GM12872 (cell line): ENCODE measurements around the gene HECTD2.

Experiments
- TF ChIP-seq, protein P1 (sequence below): IDR thresholded peaks from 3 replicates; pipeline ENCODE4 v1.5.1; 2011; ENCODE audit warnings: low read depth, mild to moderate bottlenecking, low read length, moderate library complexity; ENCODE audit not compliant: insufficient read depth

The HECTD2 gene

DNA sequence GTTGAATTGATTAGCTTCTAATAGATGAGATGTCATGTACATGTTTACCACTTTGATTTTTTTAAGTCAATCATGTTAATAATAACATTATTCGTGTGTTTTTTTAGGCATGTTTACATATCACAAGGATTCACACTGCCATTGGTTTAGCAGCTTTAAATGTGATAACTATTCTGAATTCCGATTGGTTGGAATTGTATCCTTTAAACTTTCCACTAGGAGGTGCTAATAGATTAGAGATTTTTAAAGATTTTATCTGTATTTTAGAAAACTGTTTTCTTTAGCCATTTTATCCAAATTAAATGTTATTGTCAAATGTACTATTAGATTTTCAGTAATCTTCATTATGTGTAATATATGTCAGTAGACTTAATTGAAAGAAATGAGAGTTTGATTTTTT, 83.2 kb downstream of the HECTD2 start:
- TF ChIP-seq, protein P1, sequence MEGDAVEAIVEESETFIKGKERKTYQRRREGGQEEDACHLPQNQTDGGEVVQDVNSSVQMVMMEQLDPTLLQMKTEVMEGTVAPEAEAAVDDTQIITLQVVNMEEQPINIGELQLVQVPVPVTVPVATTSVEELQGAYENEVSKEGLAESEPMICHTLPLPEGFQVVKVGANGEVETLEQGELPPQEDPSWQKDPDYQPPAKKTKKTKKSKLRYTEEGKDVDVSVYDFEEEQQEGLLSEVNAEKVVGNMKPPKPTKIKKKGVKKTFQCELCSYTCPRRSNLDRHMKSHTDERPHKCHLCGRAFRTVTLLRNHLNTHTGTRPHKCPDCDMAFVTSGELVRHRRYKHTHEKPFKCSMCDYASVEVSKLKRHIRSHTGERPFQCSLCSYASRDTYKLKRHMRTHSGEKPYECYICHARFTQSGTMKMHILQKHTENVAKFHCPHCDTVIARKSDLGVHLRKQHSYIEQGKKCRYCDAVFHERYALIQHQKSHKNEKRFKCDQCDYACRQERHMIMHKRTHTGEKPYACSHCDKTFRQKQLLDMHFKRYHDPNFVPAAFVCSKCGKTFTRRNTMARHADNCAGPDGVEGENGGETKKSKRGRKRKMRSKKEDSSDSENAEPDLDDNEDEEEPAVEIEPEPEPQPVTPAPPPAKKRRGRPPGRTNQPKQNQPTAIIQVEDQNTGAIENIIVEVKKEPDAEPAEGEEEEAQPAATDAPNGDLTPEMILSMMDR = no peak

DNA sequence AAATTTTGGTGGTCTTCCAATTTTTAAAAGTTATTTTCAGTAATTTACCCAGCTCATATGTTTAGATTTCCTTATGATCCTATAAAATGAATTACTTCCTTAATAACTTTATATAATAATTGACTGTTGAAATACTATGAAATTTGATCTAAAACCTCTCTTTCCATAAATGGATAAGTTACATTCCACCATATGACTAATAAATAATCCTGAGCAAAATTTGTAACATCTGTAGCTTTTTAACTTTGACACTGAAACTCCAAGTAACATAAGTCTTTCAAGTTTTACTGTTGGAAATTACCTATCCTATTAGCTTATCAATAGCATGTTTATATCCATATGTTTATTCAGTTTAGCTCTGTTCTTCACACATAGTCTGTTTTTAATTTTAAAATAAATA, 85.3 kb downstream of the HECTD2 start:
- TF ChIP-seq, protein P1 = no peak

DNA sequence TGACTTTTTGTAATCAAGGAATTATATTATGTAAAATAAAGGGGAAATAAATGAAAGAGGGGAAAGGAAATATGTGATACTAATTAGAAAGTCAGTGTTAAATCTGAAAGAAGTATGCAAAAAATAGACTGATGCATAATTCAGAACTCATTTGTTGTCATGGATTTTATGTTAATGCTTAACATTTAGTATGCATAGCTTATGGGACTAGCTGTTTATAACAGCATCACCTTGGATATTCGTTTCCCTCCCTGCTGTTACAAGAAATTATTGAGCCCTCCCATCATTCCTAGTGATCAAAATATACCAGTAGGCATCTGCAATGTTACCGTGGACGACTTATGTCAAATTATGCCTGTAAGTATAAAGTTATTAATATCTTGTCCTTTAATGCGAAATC, 85.9 kb downstream of the HECTD2 start:
- TF ChIP-seq, protein P1 = no peak

GRCh38 chr10:91511549-91512330, 101.6 kb downstream of the HECTD2 start:
- TF ChIP-seq, protein P1 = no peak

DNA sequence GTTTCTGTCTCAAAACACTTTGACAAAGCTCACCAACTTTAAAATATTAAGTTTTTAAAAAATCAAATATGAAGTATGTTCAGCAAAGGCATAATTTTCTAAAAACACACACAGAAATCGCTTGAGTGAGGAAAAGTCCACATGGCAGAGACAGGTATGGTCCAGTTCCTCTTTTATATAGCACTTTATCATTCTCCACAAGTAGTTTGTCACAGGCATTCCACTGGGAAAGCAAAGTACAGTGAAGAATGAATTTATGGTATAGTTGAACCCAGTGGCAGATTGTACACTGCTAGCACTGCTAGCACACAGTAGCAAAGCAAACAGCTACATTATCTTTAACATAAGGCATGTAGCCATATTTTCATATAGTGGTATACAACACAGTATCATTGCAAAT, 102.3 kb downstream of the HECTD2 start:
- TF ChIP-seq, protein P1 = no peak

DNA sequence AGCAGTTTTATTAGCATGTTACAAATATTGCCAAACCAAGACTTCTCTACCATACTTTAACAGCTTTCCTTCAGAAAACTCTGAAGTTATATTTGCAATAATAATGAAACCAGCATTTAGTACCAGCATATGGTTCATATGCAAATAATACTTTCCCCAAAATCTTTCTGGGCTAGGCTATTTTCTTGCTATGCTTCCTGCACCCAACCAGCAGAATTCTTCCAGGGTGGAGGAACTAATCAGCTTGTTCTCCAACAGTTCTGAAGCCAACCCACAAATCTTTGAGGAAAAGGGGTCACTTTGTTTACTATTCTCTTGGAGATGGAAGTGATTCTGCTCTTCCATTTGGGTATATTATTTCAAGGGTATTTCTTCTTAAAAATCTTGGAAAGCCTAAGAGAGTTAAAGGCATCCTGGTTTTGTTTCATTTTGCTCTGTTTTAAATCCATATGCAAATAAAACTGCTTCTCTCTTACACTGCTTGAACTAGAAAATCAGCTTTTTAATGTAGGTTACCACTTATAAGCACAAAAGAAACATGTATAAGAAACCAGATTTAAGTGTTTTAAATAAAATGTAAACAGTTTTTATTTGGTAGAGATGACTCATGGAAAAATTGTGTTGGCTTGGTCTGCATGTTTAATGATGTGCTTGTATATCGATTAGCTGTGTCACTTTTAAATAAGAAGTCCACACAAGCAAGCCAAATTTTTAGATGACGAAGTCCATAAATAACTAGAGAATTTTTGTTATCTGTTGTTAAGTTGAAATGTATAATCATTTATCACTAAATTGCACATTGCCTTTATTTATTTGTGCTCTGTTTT, 103.7 kb downstream of the HECTD2 start:
- TF ChIP-seq, protein P1 = no peak

DNA sequence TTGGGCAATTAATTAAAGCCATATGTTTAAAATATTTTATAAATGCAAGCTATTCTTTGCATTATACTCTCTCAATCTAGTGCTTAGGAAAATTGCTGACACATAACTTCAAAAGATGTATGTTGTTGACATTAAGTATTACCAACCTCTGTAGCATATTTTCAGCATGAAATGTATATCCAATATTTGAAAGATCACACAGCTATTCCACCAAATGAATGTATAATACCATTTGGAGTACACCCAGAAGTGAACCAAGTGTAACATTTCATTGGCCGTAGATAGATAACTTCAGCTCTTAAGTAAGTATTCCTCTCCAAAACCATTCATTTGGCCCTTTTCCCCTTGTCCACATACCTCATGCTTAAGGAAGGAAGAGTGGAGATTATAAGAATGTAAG, 104.6 kb downstream of the HECTD2 start:
- TF ChIP-seq, protein P1 = no peak
